HCT116 (cell line): ENCODE results near the gene LRCH1. TPM values are rescaled to one million over a fixed set of nuclear protein-coding genes. Genes with fewer than 3 reads are reported as not detected.

Source experiments
- ATAC-seq: fragments of 200-7000 bp; cut with Tn5 transposase; 2 replicates; pipeline ENCODE4 v1.9.1; 2020; ENCODE audit warnings: mild to moderate bottlenecking, moderate library complexity
- BruUV-seq: library from RNA; stranded (reverse); fragments of 400-500 nt; replicated peaks from 2 replicates; lab custom pipeline; 2021; lab: Mats Ljungman, UMichigan
- CTCF ChIA-PET: fragments of 300-600 bp; sonication (Branson Sonifier 250); formaldehyde crosslinking; loops from one replicate; lab custom pipeline; 2021; ENCODE audit warnings: antibody characterized with exemption; lab: Charles Lee
- POLR2A ChIA-PET: fragments of 300-600, 350-600 bp; sonication (Branson Sonifier 250); formaldehyde crosslinking; loops from one replicate; lab custom pipeline; 2021; ENCODE audit warnings: antibody characterized with exemption; lab: Charles Lee
- RAD21 ChIA-PET, 2 experiments: fragments of 300-600 bp; sonication (Branson Sonifier 250); formaldehyde crosslinking; loops; one replicate each; lab custom pipeline; 2023; ENCODE audit warnings: low total read pairs in 2 of 2; ENCODE audit not compliant: uncharacterized antibody in 2 of 2, unreplicated experiment in 2 of 2, low non-redundant PET in 1 of 2; lab: Charles Lee
- DNase-seq: peaks from one replicate; pipeline ENCODE4 v3.0.0-alpha.2; 2010; ENCODE audit warnings: low read depth, low spot score
- H2AFZ ChIP-seq: fragments of 200-600 bp; shearing (Covaris generic), sonication (generic); 2 replicates; pipeline ENCODE4 v1.6.1; 2017; ENCODE audit warnings: low read depth, mixed run types, mixed read lengths, antibody characterized with exemption, low read length; ENCODE audit not compliant: poor library complexity, severe bottlenecking
- H3K27ac ChIP-seq: 2 replicates; pipeline ENCODE4 v1.5.1; 2012; ENCODE audit warnings: low read depth, low read length
- H3K27me3 ChIP-seq: fragments of 200-600 bp; sonication (generic); 2 replicates; pipeline ENCODE4 v1.6.1; 2016; ENCODE audit warnings: mixed run types, low read length, mixed read lengths; ENCODE audit not compliant: insufficient read depth
- H3K36me3 ChIP-seq, 2 experiments: fragments of 200-500 bp in 1 of 2; fragments of 200-600 bp in 1 of 2; sonication (Bioruptor generic) in 1 of 2; sonication (generic) in 1 of 2; 2 replicates each; pipeline versions ENCODE4 v1.5.1 to v1.6.1; 2014 to 2016; ENCODE audit warnings: low read length in 2 of 2, inconsistent platforms in 1 of 2, mixed read lengths in 1 of 2, mixed run types in 1 of 2; ENCODE audit not compliant: insufficient read depth in 2 of 2, control insufficient read depth in 1 of 2
- H3K4me1 ChIP-seq, 2 experiments: fragments of 200-600 bp in 1 of 2; sonication (generic) in 1 of 2; 2 replicates each; pipeline versions ENCODE4 v1.5.1 to v1.6.1; 2012 to 2017; ENCODE audit warnings: low read length in 2 of 2, inconsistent platforms in 1 of 2, mild to moderate bottlenecking in 1 of 2, mixed read lengths in 1 of 2, mixed run types in 1 of 2, moderate library complexity in 1 of 2; ENCODE audit not compliant: insufficient read depth in 2 of 2, control insufficient read depth in 1 of 2
- H3K4me2 ChIP-seq: fragments of 200-600 bp; sonication (generic); 2 replicates; pipeline ENCODE4 v1.6.1; 2017; ENCODE audit warnings: mixed run types, low read length, mixed read lengths
- H3K4me3 ChIP-seq, 2 experiments: fragments of 200-600 bp in 1 of 2; sonication (generic) in 1 of 2; replicated peaks in 1 of 2; 2 replicates each; pipeline ENCODE4 v1.5.1; 2011 to 2016; ENCODE audit warnings: low read length in 2 of 2, control low read depth in 1 of 2, low read depth in 1 of 2, mild to moderate bottlenecking in 1 of 2, mixed read lengths in 1 of 2, mixed run types in 1 of 2
- H3K79me2 ChIP-seq: fragments of 200-600 bp; sonication (generic); 2 replicates; pipeline ENCODE4 v1.6.1; 2017; ENCODE audit warnings: mild to moderate bottlenecking, mixed run types, low read length, moderate library complexity, mixed read lengths; ENCODE audit not compliant: insufficient read depth
- H3K9ac ChIP-seq: fragments of 200-600 bp; sonication (generic); 2 replicates; pipeline ENCODE4 v1.6.1; 2016; ENCODE audit warnings: low read length, mixed read lengths
- H3K9me2 ChIP-seq: fragments of 200-600 bp; sonication (generic), shearing (Covaris generic); 2 replicates; pipeline ENCODE4 v1.6.1; 2017; ENCODE audit warnings: mixed run types, mild to moderate bottlenecking, moderate library complexity; ENCODE audit not compliant: insufficient read depth
- H3K9me3 ChIP-seq, 2 experiments: fragments of 200-500 bp in 1 of 2; fragments of 200-600 bp in 1 of 2; sonication (Bioruptor generic) in 1 of 2; sonication (generic) in 1 of 2; 2 replicates each; pipeline ENCODE4 v1.6.1; 2014 to 2017; ENCODE audit warnings: low read length in 2 of 2, mixed read lengths in 2 of 2, inconsistent platforms in 1 of 2, low read depth in 1 of 2, mild to moderate bottlenecking in 1 of 2, mixed run types in 1 of 2, moderate library complexity in 1 of 2; ENCODE audit not compliant: control insufficient read depth in 1 of 2, insufficient read depth in 1 of 2
- H4K20me1 ChIP-seq: fragments of 200-600 bp; sonication (generic), shearing (Covaris generic); 2 replicates; pipeline ENCODE4 v1.6.1; 2017; ENCODE audit warnings: mixed run types, mild to moderate bottlenecking, moderate library complexity; ENCODE audit not compliant: insufficient read depth
- CBX3 ChIP-seq: IDR thresholded peaks from 2 replicates; pipeline ENCODE4 v1.6.1; 2012; ENCODE audit warnings: low read depth
- CEBPB ChIP-seq: IDR thresholded peaks from 2 replicates; pipeline ENCODE4 v1.6.1; 2012; ENCODE audit warnings: low read depth
- ELF1 ChIP-seq: IDR thresholded peaks from 2 replicates; pipeline ENCODE4 v1.6.1; 2012; ENCODE audit warnings: low read depth, borderline replicate concordance
- EZH2 ChIP-seq: fragments of 200-600 bp; sonication (generic); IDR thresholded peaks from 2 replicates; pipeline ENCODE4 v1.6.1; 2017; ENCODE audit warnings: antibody characterized with exemption, mixed run types
- EZH2phosphoT487 ChIP-seq: fragments of 200-600 bp; IDR thresholded peaks from 2 replicates; pipeline ENCODE4 v1.6.1; 2018; ENCODE audit warnings: antibody characterized with exemption, borderline replicate concordance
- FOSL1 ChIP-seq: IDR thresholded peaks from 2 replicates; pipeline ENCODE4 v1.6.1; 2012; ENCODE audit warnings: low read depth
- JUND ChIP-seq: IDR thresholded peaks from 2 replicates; pipeline ENCODE4 v1.6.1; 2012
- POLR2A ChIP-seq: IDR thresholded peaks from 2 replicates; pipeline ENCODE4 v1.7.0; 2011; ENCODE audit warnings: borderline replicate concordance; ENCODE audit not compliant: insufficient read depth, insufficient read length; ENCODE audit errors: extremely low read depth
- RAD21 ChIP-seq: IDR thresholded peaks from 2 replicates; pipeline ENCODE4 v1.6.1; 2012; ENCODE audit warnings: low read depth, mild to moderate bottlenecking
- SP1 ChIP-seq: IDR thresholded peaks from 2 replicates; pipeline ENCODE4 v1.6.1; 2012; ENCODE audit warnings: low read depth
- TCF7L2 ChIP-seq: IDR thresholded peaks from 2 replicates; pipeline ENCODE4 v1.7.0; 2011; ENCODE audit warnings: borderline replicate concordance, inconsistent platforms; ENCODE audit not compliant: insufficient read depth, insufficient read length; ENCODE audit errors: extremely low read depth
- ZNF274 ChIP-seq: fragments of 200-500 bp; sonication (Bioruptor generic); IDR thresholded peaks from 2 replicates; pipeline ENCODE4 v1.6.1; 2014; ENCODE audit warnings: mild to moderate bottlenecking, low read depth, low read length, inconsistent platforms
- intact Hi-C: fragments of 100-400 bp; cut with micrococcal nuclease; formaldehyde crosslinking; loops from 2 replicates; pipeline ENCODE4 v1.10.0; 2022
- total RNA-seq: library from RNA; stranded (reverse); gene quantifications from one replicate; pipeline ENCODE4 v1.2.1, GENCODE V29; 2021; ENCODE audit not compliant: unreplicated experiment
- TF ChIP-seq, protein P1 (sequence below): IDR thresholded peaks from 2 replicates; pipeline ENCODE4 v1.6.1; 2012
- TF ChIP-seq, protein P2 (sequence below): IDR thresholded peaks from 2 replicates; pipeline ENCODE4 v1.6.1; 2011; ENCODE audit warnings: mild to moderate bottlenecking, low read length, moderate library complexity; ENCODE audit not compliant: insufficient replicate concordance; ENCODE audit errors: extremely low read depth
- TF ChIP-seq, protein P3 (sequence below): IDR thresholded peaks from 2 replicates; pipeline ENCODE4 v1.6.1; 2012; ENCODE audit warnings: low read depth
- TF ChIP-seq, protein P4 (sequence below): IDR thresholded peaks from 2 replicates; pipeline ENCODE4 v1.6.1; 2012

LRCH1 gene
- total RNA-seq, 1 experiment from 2014 or later, result 15.6 TPM

DNA sequence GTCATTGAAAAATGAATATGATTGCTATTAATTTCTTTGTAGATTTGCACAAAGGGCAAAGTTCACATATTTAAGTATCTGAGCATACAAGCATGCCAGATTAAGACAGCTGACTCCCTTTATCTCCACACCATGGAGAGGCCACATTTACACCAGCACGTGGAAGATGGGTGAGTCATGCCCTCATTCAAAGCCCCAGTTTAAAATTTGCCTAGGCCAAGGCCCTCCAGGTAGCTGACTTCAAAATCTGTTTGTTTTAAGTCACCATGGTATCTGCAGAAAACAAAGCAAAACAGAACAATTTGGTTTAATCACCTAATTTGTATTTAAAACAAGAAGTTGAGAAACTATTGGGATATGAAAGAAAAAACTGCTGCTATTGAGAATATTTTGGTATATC lies 134.8 kb downstream of the LRCH1 start:
- H3K27me3 ChIP-seq, result no peaks in the 10 kb centered on the region
- ATAC-seq, result peak; percentile 66
- POLR2A ChIA-PET, result no interaction called here

More for the DNA sequence above, 134.8 kb downstream of the LRCH1 start:
- DNase-seq, result peak; percentile 3
- Histone ChIP-seq H4K20me1 (no peaks in the 10 kb centered on the region), H3K4me2 (peak overlapping the region; percentile 32; the same call in 1 of the 2 replicates), H3K4me1 (peaks cover 13 to 16% of the 10 kb centered on the region in 2 experiments), H3K9me3 (no peaks in the 10 kb centered on the region), H2AFZ (no peak overlapping the region), H3K4me3 (no peak overlapping the region), H3K79me2 (no peaks in the 10 kb centered on the region), H3K27ac (no peak overlapping the region), H3K9me2 (no peaks in the 10 kb centered on the region), H3K9ac (no peak overlapping the region), H3K36me3 (no peaks in the 10 kb centered on the region)
- ChIA-PET RAD21 (no interaction called here), CTCF (no interaction called here)
- intact Hi-C loops, result no loop called here
- no TSS peak for BruUV-seq
- TF ChIP-seq, protein P1, sequence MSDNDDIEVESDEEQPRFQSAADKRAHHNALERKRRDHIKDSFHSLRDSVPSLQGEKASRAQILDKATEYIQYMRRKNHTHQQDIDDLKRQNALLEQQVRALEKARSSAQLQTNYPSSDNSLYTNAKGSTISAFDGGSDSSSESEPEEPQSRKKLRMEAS, result peak; percentile 65
- TF ChIP-seq CEBPB (no peak), FOSL1 (peak; percentile 35; the same call in 1 of the 2 replicates), ELF1 (no peak), EZH2 (no peak), POLR2A (no peak), SP1 (no peak), CBX3 (no peak), JUND (no peak), RAD21 (no peak), TCF7L2 (no peak), ZNF274 (no peak), EZH2phosphoT487 (no peak)
- TF ChIP-seq, protein P2, sequence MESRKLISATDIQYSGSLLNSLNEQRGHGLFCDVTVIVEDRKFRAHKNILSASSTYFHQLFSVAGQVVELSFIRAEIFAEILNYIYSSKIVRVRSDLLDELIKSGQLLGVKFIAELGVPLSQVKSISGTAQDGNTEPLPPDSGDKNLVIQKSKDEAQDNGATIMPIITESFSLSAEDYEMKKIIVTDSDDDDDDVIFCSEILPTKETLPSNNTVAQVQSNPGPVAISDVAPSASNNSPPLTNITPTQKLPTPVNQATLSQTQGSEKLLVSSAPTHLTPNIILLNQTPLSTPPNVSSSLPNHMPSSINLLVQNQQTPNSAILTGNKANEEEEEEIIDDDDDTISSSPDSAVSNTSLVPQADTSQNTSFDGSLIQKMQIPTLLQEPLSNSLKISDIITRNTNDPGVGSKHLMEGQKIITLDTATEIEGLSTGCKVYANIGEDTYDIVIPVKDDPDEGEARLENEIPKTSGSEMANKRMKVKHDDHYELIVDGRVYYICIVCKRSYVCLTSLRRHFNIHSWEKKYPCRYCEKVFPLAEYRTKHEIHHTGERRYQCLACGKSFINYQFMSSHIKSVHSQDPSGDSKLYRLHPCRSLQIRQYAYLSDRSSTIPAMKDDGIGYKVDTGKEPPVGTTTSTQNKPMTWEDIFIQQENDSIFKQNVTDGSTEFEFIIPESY, result no peak
- TF ChIP-seq, protein P3, sequence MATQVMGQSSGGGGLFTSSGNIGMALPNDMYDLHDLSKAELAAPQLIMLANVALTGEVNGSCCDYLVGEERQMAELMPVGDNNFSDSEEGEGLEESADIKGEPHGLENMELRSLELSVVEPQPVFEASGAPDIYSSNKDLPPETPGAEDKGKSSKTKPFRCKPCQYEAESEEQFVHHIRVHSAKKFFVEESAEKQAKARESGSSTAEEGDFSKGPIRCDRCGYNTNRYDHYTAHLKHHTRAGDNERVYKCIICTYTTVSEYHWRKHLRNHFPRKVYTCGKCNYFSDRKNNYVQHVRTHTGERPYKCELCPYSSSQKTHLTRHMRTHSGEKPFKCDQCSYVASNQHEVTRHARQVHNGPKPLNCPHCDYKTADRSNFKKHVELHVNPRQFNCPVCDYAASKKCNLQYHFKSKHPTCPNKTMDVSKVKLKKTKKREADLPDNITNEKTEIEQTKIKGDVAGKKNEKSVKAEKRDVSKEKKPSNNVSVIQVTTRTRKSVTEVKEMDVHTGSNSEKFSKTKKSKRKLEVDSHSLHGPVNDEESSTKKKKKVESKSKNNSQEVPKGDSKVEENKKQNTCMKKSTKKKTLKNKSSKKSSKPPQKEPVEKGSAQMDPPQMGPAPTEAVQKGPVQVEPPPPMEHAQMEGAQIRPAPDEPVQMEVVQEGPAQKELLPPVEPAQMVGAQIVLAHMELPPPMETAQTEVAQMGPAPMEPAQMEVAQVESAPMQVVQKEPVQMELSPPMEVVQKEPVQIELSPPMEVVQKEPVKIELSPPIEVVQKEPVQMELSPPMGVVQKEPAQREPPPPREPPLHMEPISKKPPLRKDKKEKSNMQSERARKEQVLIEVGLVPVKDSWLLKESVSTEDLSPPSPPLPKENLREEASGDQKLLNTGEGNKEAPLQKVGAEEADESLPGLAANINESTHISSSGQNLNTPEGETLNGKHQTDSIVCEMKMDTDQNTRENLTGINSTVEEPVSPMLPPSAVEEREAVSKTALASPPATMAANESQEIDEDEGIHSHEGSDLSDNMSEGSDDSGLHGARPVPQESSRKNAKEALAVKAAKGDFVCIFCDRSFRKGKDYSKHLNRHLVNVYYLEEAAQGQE, result no peak
- TF ChIP-seq, protein P4, sequence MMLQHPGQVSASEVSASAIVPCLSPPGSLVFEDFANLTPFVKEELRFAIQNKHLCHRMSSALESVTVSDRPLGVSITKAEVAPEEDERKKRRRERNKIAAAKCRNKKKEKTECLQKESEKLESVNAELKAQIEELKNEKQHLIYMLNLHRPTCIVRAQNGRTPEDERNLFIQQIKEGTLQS, result no peak
